ENCODE measurements around the gene RALGAPA2. TPM values are rescaled to one million over a fixed set of nuclear protein-coding genes. Genes with fewer than 3 reads are reported as not detected.

Gene RALGAPA2
- total RNA-seq, 1 experiment from 2014 or later = 9.8 TPM

- ChIA-PET POLR2A (ENCODE audit: unreplicated experiment) (no interaction called here), CTCF (no interaction called here)
- no peaks in the 10 kb centered on the region for H3K4me1 ChIP-seq (ENCODE audit: insufficient read depth, low read length)
- DNase-seq (no peak), ATAC-seq (no peak)
- no TSS peak for BruUV-seq (replicated peaks)
- H3K4me2 ChIP-seq (ENCODE audit: low read length) = no peak overlapping the region
- TF ChIP-seq EZH2 (IDR thresholded peaks at IDR 0.05; ENCODE audit: low read length, unreplicated experiment) (no peak), EZH2phosphoT487 (IDR thresholded peaks at IDR 0.05; ENCODE audit: borderline replicate concordance, low read length) (no peak), CTCF (conservative IDR thresholded peaks at IDR 0.05; ENCODE audit: low read depth, low read length) (no peak)
- H3K27me3 ChIP-seq (ENCODE audit: low read length) = peaks cover 67% of the 10 kb centered on the region
- no peaks in the 10 kb centered on the region for H3K36me3 ChIP-seq (ENCODE audit: low read depth, low read length)
- intact Hi-C loops (cut with micrococcal nuclease) = no loop called here
- no peaks in the 10 kb centered on the region for H3K79me2 ChIP-seq (ENCODE audit: low read length)
- H3K9me2 ChIP-seq (replicated peaks; ENCODE audit: low read length) = no peaks in the 10 kb centered on the region
- H2AFZ ChIP-seq (ENCODE audit: low read length) = no peak overlapping the region
- H3K9me3 ChIP-seq (ENCODE audit: low read length) = no peaks in the 10 kb centered on the region
- no peak overlapping the region for H3K9ac ChIP-seq (ENCODE audit: low read length)
- H3K4me3 ChIP-seq (ENCODE audit: low read length) = no peak overlapping the region
- no peaks in the 10 kb centered on the region for H3F3A ChIP-seq (ENCODE audit: low read length, unreplicated experiment)
- H3K27ac ChIP-seq (ENCODE audit: low read length) = no peak overlapping the region
- no peaks in the 10 kb centered on the region for H4K20me1 ChIP-seq (ENCODE audit: low read length)
Observed at GRCh38 chr20:20734475-20734948, 22.1 kb upstream of the RALGAPA2 start.

- ChIA-PET POLR2A (ENCODE audit: unreplicated experiment) (no interaction called here), CTCF (no interaction called here)
- Histone ChIP-seq H3K36me3 (ENCODE audit: low read depth, low read length) (no peaks in the 10 kb centered on the region), H3K9me3 (ENCODE audit: low read length) (no peaks in the 10 kb centered on the region), H3K4me3 (ENCODE audit: low read length) (no peak overlapping the region), H2AFZ (ENCODE audit: low read length) (no peak overlapping the region), H3K4me2 (ENCODE audit: low read length) (no peak overlapping the region), H3K9me2 (replicated peaks; ENCODE audit: low read length) (no peaks in the 10 kb centered on the region), H3K27me3 (ENCODE audit: low read length) (peaks cover 73% of the 10 kb centered on the region), H3F3A (ENCODE audit: low read length, unreplicated experiment) (no peaks in the 10 kb centered on the region), H3K27ac (ENCODE audit: low read length) (no peak overlapping the region), H4K20me1 (ENCODE audit: low read length) (no peaks in the 10 kb centered on the region), H3K4me1 (ENCODE audit: insufficient read depth, low read length) (no peaks in the 10 kb centered on the region), H3K79me2 (ENCODE audit: low read length) (no peaks in the 10 kb centered on the region), H3K9ac (ENCODE audit: low read length) (no peak overlapping the region)
- intact Hi-C loops (cut with micrococcal nuclease) = no loop called here
- no peak for ATAC-seq
- TF ChIP-seq EZH2 (IDR thresholded peaks at IDR 0.05; ENCODE audit: low read length, unreplicated experiment) (no peak), EZH2phosphoT487 (IDR thresholded peaks at IDR 0.05; ENCODE audit: borderline replicate concordance, low read length) (no peak), CTCF (conservative IDR thresholded peaks at IDR 0.05; ENCODE audit: low read depth, low read length) (no peak)
- no peak for DNase-seq
- no TSS peak for BruUV-seq (replicated peaks)
Observed at GRCh38 chr20:20733943-20734342, 21.5 kb upstream of the RALGAPA2 start.

GRCh38 chr20:20732641-20733040 lies 20.2 kb upstream of the RALGAPA2 start:
- no TSS peak for BruUV-seq (replicated peaks)
- Histone ChIP-seq H3K4me2 (ENCODE audit: low read length) (no peak overlapping the region), H2AFZ (ENCODE audit: low read length) (no peak overlapping the region), H3K4me3 (ENCODE audit: low read length) (no peak overlapping the region), H4K20me1 (ENCODE audit: low read length) (no peaks in the 10 kb centered on the region), H3F3A (ENCODE audit: low read length, unreplicated experiment) (no peaks in the 10 kb centered on the region), H3K36me3 (ENCODE audit: low read depth, low read length) (no peaks in the 10 kb centered on the region), H3K9ac (ENCODE audit: low read length) (no peak overlapping the region), H3K4me1 (ENCODE audit: insufficient read depth, low read length) (no peaks in the 10 kb centered on the region), H3K27me3 (ENCODE audit: low read length) (peaks cover 79% of the 10 kb centered on the region), H3K9me3 (ENCODE audit: low read length) (no peaks in the 10 kb centered on the region), H3K27ac (ENCODE audit: low read length) (no peak overlapping the region), H3K9me2 (replicated peaks; ENCODE audit: low read length) (no peaks in the 10 kb centered on the region), H3K79me2 (ENCODE audit: low read length) (no peaks in the 10 kb centered on the region)
- intact Hi-C loops (cut with micrococcal nuclease) = no loop called here
- CTCF ChIA-PET = no interaction called here
- no peak for TF ChIP-seq EZH2 (IDR thresholded peaks at IDR 0.05; ENCODE audit: low read length, unreplicated experiment)
- TF ChIP-seq EZH2phosphoT487 (IDR thresholded peaks at IDR 0.05; ENCODE audit: borderline replicate concordance, low read length) = no peak
- no peak for TF ChIP-seq CTCF (conservative IDR thresholded peaks at IDR 0.05; ENCODE audit: low read depth, low read length)
- ATAC-seq (no peak), DNase-seq (no peak)
- POLR2A ChIA-PET (ENCODE audit: unreplicated experiment) = no interaction called here
